ENCODE measurements around the gene EED.
"Not testable (repeated sequence)": the region's sequence is repeated elsewhere in the genome, so short reads cannot be mapped to it uniquely, and the experiment has no call there.

Gene EED

GRCh38 chr11:86219311-86220193, 25.0 kb upstream of the EED start:
- DNase-seq: no peak

GRCh38 chr11:86220653-86221052, 23.9 kb upstream of the EED start:
- DNase-seq: no peak

DNA sequence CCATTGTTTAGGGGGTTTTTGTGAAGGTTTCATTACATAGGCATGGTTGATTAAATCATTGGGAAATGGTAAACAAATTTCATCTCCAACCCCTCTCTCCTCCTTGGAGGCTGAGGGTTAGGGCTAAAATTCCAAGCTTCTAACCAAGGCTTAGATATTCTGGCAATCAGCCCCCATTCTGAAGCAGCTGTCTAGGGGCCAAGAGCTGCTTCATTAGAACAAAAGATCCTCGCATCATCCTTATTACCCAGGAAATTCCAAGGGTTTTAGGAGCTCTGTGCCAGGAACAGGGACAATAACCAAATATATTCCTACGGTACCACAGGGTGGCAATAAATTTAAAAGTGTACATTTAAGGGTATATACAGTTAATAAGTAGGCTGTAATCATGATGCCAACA, 22.5 kb upstream of the EED start:
- DNase-seq: no peak

GRCh38 chr11:86224575-86224974, 20.0 kb upstream of the EED start:
- not testable (repeated sequence) for DNase-seq

DNA sequence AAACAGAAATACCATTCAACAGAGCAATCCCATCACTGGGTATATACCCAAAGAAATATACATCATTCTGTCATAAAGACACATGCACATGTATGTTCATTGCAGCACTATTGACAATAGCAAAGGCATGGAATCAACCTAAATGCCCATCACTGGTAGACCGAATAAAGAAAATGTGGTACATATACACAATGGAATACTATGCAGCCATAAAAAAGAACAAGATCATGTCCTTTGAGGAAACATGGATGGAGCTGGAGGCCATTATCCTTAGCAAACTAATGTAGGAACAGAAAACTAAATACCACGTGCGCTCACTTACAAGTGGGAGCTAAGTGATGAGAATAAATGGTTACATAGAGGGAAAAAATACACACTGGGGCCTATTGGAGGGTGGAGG, 19.2 kb upstream of the EED start:
- DNase-seq: not testable (repeated sequence)

DNA sequence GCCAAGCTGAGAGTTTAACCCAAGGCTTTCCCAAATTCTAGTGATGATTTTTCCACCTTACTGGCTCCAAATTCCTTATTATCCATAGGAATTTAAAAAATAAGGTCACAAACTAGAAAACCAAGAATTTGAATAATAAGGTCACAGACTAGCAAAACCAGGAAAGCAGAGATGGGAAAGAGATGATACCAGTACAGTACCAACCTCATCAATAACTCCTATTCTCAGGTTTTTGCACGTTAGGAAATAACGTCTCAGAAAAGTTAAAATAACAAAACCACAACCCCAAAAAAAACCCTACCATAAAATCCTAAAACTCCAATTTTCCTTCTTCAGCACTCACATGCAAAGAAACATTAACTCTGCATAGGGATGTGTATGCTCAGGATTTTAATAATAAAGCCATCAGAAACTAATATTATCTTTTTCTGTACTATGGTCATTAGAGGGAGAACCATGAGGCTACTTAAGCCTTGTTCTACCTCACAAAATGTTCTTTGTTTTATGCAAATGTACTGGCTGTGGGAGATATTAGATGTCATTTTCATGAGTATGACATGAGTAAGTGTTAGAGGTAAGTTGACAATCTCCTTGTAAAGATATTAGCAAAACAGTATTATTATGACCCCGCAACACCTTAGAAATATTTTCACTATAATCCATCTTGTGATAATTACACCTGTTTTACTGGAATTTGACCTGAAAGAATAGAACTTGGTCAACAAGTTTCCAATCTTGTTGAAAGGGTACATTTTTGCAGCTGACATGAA, 16.1 kb upstream of the EED start:
- no peak for DNase-seq

DNA sequence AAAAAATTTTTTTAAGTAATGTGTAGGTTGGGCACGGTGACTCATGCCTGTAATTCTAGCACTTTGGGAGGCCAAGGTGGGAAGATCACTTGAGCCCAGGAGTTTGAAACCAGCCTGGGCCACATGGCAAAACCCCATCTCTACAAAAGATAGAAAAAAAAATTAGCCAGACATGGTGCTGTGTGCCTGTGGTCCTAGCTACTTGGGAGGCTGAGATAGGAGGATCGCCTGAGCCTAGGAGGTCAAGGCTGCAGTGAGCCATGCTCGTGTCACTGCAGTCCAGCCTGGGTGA, 15.6 kb upstream of the EED start:
- not testable (repeated sequence) for DNase-seq

DNA sequence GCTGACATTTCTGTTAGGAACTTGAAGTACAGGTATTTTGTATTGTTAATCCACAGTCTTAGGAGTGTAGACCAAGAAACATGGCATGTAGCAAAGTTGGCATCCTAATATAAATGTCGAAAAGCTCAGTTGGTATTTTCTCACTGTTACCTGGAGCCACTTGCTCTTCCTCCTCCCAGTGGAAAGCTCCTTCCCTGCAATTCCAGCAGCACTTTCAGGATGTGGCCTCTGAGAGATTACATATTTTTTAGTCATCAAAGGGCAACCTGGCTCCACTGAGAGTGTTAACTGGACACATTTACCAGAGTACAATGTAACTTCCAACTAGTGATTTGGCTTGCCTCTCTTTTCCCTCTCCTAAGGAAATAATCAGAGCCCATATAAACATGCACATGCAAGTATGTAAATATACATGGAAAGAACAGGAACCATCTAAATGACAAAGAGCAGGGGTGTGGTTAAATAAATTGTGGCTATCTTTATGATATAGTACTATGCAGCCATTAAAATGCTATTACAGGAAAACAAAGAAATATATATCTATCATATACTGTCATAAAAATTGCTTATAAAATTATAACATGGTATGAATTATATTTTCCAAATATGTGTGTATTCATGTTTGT, 14.3 kb upstream of the EED start:
- no peak for DNase-seq

- DNase-seq: no peak
Measured at GRCh38 chr11:86230921-86231434, 13.6 kb upstream of the EED start.

DNA sequence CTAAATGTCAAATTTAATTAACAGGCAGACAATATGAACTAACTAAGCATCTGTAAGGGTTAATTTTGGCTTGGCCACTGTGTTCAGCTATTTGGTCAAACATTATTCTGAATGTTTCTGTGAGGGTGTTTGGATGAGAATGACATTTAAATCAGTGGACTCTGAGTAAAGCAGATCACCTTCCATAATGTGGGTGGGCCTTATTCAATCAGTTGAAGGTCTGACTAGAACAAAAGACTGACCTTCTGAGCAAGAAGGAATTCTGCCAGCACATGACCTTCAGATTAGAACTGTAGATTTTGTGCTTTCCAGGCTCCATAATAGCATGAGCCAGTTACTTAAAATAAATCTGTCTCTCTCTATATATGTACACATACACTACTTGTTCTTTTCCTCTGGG, 12.0 kb upstream of the EED start:
- DNase-seq: no peak

GRCh38 chr11:86234831-86235461, 9.6 kb upstream of the EED start:
- DNase-seq: no peak

DNA sequence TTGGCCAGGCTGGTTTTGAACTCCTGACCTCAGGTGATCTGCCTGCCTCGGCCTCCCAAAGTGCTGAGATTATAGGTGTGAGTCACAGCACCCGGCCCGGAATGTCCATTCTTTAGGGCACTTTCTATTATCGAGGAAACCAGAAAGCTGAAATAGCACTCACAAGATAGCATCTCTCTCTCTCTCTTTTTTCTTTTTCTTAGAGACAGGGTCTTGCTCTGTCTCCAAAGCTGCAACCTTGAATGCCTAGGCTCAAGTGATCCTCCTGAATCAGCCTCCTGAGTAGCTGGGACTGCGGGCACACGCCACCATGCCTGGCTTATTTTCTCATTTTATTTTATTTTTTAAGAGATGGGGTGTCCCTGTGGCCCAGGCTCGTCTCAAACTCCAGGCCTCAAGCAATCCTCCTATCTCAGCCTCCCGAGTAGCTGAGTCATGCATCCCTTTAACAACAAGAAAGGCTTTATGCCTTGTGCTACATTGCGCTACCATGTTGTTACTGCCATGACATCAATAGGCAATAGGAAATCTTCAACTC, 7.2 kb upstream of the EED start:
- DNase-seq: no peak

- DNase-seq: no peak
Measured at GRCh38 chr11:86240164-86240563, 4.4 kb upstream of the EED start.

GRCh38 chr11:86241956-86242535, 2.5 kb upstream of the EED start:
- no peak for DNase-seq

GRCh38 chr11:86243396-86243795, 1.2 kb upstream of the EED start:
- DNase-seq: no peak

- peak; percentile 93 for DNase-seq
Measured at GRCh38 chr11:86244063-86244521, 461 bp upstream of the EED start.

- peak; percentile 31 for DNase-seq
Measured at GRCh38 chr11:86245369-86246292, 1.1 kb downstream of the EED start.

GRCh38 chr11:86246293-86246675, 1.7 kb downstream of the EED start:
- DNase-seq: no peak

DNA sequence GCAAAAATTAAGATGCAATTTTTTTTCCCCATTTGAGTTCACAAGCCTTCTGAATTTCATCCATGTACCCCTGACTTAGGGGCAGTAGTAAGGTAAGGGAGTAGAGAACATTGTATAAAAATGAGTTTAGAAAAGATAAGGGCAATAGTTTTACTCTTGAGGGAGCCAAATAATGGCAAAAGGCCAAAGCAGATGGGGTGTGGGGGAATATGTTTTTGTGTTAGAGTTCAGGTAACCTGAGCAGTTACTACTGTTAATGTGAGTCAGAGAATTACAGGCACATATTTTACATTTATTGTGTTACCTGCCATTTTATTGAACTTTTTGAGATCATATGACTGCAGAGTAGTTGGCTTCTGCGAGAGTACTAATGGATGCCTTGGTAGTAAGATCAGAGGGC, 3.1 kb downstream of the EED start:
- no peak for DNase-seq

- no peak for DNase-seq
Measured at GRCh38 chr11:86248609-86249008, 4.1 kb downstream of the EED start.
